Tibial nerve (tissue), 4 donors: ENCODE results near the gene SLC39A11.

Source experiments
- CTCF ChIP-seq, 5 experiments: fragments of 200-600 bp in 3 of 5; fragments of 450-650 bp in 2 of 5; sonication (generic) in 3 of 5; IDR thresholded peaks; one replicate each; pipeline ENCODE4 v1.5.1; 2016 to 2019; ENCODE audit warnings: antibody characterized with exemption in 5 of 5, mild to moderate bottlenecking in 3 of 5, moderate library complexity in 2 of 5
- EP300 ChIP-seq, 2 donors: sonication (generic); formaldehyde crosslinking; IDR thresholded peaks; one replicate each; pipeline ENCODE4 v1.6.1; 2017; ENCODE audit warnings: antibody characterized with exemption in 2 of 2, mild to moderate bottlenecking in 1 of 2

- TF ChIP-seq CTCF (IDR thresholded peaks at IDR 0.05), result no peak
- no peak for TF ChIP-seq EP300 (IDR thresholded peaks at IDR 0.05)
These were observed 70.7 kb downstream of the SLC39A11 start for GRCh38 chr17:73021771-73022170.
